CD4-positive, alpha-beta T cell treated with Interleukin-1 beta for 1 hour (primary cell): ENCODE data around the gene SLC39A11.
"Not testable (repeated sequence)": the region's sequence is repeated elsewhere in the genome, so short reads cannot be mapped to it uniquely, and the experiment has no call there.

Experiments used
- DNase-seq, 2 donors: peaks; one replicate each; pipeline ENCODE4 v3.0.0-alpha.2; 2020 to 2022

SLC39A11 gene

GRCh38 chr17:72771734-72772133, 320.8 kb downstream of the SLC39A11 start:
- DNase-seq = no peak

- DNase-seq = no peak
Measured at GRCh38 chr17:72766761-72767356, 325.6 kb downstream of the SLC39A11 start.

GRCh38 chr17:72765368-72766153, 326.9 kb downstream of the SLC39A11 start:
- DNase-seq = no peak

GRCh38 chr17:72764632-72765041, 327.9 kb downstream of the SLC39A11 start:
- DNase-seq = no peak

- no peak for DNase-seq
Measured at GRCh38 chr17:72763981-72764380, 328.5 kb downstream of the SLC39A11 start.

- DNase-seq = not testable (repeated sequence)
Measured at GRCh38 chr17:72761893-72762575, 330.5 kb downstream of the SLC39A11 start.

GRCh38 chr17:72761431-72761830, 331.1 kb downstream of the SLC39A11 start:
- DNase-seq = no peak

- no peak for DNase-seq
Measured at GRCh38 chr17:72760368-72760767, 332.1 kb downstream of the SLC39A11 start.

- DNase-seq = no peak
Measured at GRCh38 chr17:72759301-72759700, 333.2 kb downstream of the SLC39A11 start.

GRCh38 chr17:72756256-72756655, 336.2 kb downstream of the SLC39A11 start:
- no peak for DNase-seq

- no peak for DNase-seq
Measured at GRCh38 chr17:72754513-72754912, 338.0 kb downstream of the SLC39A11 start.

GRCh38 chr17:72751746-72752145, 340.7 kb downstream of the SLC39A11 start:
- no peak for DNase-seq

- no peak for DNase-seq
Measured at GRCh38 chr17:72749119-72749572, 343.3 kb downstream of the SLC39A11 start.

- no peak for DNase-seq
Measured at GRCh38 chr17:72747501-72747900, 345.0 kb downstream of the SLC39A11 start.

- DNase-seq = no peak
Measured at GRCh38 chr17:72745241-72745640, 347.2 kb downstream of the SLC39A11 start.

GRCh38 chr17:72743037-72743467, 349.4 kb downstream of the SLC39A11 start:
- no peak for DNase-seq

GRCh38 chr17:72737151-72737690, 355.3 kb downstream of the SLC39A11 start:
- DNase-seq = no peak

GRCh38 chr17:72735592-72735991, 356.9 kb downstream of the SLC39A11 start:
- no peak for DNase-seq

GRCh38 chr17:72735048-72735447, 357.4 kb downstream of the SLC39A11 start:
- no peak for DNase-seq

GRCh38 chr17:72734613-72735012, 357.9 kb downstream of the SLC39A11 start:
- no peak for DNase-seq

GRCh38 chr17:72733619-72734282, 358.7 kb downstream of the SLC39A11 start:
- DNase-seq = no peak

- DNase-seq = no peak
Measured at GRCh38 chr17:72732893-72733618, 359.4 kb downstream of the SLC39A11 start.
